ENCODE data around the gene PTPRH.
A peak's percentile ranks its signal among the peaks of the same experiment; 100 is the strongest.
"Not testable (repeated sequence)": the region's sequence is repeated elsewhere in the genome, so short reads cannot be mapped to it uniquely, and the experiment has no call there.

PTPRH gene

GRCh38 chr19:55225415-55225958, 16.2 kb upstream of the PTPRH start:
- no peak for DNase-seq (ENCODE audit: low spot score)

DNA sequence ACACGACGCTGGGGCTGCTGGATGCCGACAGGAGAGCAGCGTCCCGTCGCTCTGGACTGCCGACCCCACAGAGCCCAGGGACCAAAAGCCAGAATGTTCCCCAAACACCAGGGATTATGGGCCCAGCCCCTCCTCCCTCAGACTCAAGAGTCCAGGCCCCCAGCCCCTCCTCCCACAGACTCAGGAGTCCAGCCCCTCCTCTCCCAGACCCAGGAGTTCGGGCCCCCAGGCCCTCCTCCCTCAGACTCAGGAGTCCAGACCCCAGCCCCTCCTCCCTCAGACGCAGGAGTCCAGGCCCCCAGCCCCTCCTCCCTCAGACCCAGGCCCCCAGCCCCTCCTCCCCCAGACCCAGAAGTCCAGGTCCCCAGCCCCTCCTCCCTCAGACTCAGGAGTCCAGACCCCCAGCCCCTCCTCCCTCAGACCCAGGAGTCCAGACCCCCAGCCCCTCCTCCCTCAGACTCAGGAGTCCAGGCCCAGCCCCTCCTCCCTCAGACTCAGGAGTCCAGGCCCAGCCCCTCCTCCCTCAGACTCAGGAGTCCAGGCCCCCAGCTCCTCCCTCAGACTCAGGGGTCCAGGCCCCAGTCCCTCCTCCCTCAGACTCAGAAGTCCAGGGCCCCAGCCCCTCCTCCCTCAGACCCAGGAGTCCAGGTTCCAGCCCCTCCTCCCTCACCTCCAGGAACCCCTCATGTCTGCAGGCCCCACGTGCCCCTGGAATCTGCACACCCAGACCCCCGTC, 15.5 kb upstream of the PTPRH start:
- DNase-seq (ENCODE audit: low spot score), result not testable (repeated sequence)

GRCh38 chr19:55224038-55224665, 14.9 kb upstream of the PTPRH start:
- DNase-seq (ENCODE audit: low spot score), result no peak

DNA sequence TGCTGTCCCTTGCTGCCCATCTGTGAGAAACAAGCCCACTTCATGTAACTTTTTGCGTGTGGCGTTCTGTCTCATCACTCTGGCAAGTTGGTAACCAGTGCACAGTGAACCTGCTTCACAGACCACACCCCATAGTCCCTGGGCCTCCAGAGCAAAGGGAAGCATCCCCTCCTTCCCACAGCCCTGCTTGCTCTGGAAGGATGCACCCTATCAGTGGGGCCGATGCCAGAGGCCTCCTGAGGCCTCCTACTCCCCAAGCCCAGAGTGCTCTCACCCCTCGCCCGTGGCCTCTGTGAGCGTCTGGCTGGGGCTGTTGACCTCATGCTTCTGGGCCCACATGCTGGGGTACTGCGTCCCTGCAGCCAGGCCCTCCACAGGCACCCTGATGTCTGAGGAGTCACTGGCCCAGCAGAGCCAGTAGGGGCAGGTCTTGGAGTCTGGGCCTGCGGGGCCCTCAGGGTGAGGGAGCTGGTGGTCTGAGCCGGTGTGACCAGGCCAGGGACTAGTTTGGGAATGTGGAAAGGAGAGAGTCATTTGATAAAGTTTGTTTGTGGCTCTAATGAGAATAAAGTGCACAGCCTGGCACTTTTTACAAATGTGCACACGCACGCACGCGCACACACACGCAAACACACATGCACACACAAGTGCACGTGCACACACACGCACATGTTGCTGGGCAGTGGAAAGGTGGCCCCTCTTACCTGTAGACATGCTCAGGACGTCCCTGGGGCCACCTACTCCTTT, 14.2 kb upstream of the PTPRH start:
- no peak for DNase-seq (ENCODE audit: low spot score)

GRCh38 chr19:55220525-55220924, 11.2 kb upstream of the PTPRH start:
- DNase-seq (ENCODE audit: low spot score), result no peak

DNA sequence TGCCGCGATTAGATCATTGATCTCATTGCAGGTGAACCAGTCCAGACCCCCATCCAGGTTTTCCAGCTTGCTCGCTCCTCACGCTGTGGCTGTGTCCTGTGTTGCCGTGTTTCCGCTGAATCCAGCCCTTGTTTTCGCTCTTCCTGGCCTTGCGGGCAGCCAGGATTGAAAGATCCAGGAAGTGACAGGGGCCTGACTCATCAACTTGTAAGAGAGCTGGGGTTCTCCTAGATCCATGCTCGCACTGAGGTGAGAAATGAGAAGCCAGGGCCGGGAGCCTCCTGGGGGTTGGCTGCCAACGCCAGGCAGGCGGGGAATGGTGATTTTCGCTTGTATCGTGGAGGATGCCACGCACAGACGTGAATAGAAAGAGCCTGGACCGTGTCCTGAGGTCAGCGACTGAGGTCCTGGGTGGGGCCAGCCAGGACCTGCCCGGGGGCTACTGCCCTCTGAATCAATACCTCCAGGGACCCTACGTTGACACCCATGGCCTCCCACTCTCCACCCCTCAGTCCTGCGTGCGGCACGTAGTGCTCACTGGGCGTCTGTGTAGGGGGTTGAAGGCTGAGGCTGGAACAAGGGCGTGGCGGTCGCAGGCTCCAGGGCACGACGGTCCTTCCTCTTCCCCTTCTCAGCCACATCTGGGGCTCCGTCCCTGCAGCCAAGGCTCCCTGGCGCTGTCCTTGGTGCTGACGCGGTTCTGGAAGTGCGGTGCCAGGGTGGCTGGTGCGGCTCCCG, 7.3 kb upstream of the PTPRH start:
- peak; percentile 99 for DNase-seq (ENCODE audit: low spot score)

DNA sequence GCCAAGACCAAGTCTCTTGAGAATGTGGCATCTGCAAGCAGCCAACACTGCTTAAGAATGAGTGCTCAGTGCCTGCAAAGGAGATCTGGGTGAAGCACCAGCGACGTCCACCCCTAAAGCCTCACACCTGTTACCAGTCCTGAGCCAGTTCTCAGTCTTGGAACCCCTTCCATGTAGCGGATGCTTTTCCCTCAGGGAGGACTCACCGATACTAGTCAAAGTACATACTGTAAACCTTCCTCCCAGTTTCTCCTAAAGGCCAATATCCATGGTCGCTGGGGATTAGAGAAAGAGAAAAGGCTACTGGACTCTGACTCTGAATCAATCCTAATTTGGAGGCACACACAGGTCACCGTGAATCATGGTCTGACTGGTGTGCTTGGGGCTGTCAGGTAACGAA, 4.2 kb upstream of the PTPRH start:
- no peak for DNase-seq (ENCODE audit: low spot score)

- peak; percentile 22 for DNase-seq (ENCODE audit: low spot score)
Measured at GRCh38 chr19:55212447-55212846, 3.1 kb upstream of the PTPRH start.

DNA sequence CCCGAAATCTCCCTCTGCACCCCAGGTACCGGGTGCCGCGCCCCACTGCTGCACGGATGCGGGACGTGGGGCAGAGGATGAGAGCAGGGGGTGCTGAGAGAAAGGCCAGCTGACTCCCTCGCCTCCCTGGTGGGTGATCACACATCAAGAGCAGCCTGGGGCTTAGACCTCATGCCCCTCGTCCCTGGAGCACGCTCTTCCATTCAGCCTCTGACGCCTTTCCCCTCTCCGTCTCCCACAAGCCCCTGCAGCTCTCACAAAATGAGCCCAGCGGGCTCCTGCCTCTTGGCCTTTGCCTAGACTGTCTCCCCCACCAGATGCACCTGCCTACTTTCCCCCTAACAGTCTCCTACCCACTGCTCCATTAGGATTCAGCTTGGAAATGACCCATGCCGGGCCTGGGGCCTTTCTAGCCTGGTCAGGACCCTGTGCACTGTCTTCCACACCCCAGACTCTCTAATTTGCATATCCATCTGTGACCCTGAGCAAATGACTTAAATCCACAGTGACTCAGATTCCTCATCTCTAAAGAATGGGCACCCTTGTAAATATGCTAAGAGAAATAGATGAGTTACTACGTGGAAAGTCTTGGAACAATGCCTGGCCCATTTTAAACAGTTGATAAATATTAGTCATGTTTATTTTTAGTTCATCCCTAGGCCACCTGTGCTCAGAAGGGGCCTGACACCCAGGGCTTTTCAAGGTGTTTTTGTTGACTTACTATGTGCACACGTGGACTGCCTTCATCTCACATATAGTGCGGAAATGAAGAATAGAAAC, 582 bp upstream of the PTPRH start:
- DNase-seq (ENCODE audit: low spot score), result peak; percentile 97

DNA sequence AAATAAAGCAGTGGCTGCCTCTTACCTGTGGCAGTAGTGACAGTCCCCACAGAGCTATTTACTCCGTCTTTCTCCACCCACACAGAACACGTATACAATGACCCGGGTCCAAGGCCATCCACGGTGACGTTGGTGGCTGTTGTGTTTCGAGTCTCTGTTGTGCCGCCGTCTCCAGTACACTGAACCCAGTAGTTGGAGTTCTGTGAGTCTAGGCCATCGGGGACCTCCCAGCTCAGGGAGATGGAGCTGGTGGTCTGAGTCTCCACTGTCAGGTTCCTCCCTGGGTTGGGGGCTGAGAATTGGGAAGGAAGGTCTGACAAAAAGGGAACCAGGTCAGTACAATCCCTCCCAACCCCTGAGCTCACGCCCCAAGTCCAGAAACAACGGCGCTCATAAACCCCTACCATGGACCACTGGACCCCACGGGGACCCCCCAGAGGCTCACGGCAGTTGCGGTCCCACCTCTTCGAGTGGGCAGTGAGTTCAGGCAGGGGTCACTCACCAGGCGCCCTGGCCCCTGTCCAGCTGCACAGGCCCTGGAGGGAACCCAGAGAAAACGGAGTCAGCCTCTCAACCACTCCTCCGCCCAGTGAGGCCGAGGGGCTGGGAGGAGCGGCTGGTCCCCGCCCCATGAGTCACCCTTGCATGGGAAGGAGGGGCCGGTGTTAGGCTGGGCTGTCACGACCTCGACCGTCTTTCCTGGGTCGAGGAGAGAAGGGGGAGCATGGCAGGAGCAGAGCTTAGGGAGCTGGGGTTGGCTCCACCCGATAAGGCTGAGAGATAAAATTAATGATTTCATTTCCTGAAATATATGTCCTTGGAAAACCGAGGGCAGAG, 2.4 kb downstream of the PTPRH start:
- DNase-seq (ENCODE audit: low spot score), result peak; percentile 88

DNA sequence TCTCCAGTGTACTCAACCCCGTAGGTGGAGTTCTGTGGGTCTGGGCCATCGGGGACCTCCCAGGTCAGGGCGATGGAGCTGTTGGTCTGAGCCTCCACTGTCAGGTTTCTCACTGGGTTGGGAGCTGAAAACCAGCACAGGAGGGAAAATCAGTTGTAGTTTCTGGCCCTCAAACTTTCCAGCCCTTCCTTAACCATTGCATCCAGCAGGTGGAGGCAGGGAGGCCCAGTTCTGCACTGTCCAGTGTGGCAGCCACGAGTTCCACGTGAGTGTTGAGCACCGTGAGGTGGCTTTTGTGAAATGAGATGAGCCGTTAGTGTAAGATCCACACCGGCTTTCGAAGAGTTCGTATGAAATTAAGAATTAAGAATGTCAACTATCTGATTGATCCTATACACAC, 7.1 kb downstream of the PTPRH start:
- DNase-seq (ENCODE audit: low spot score), result not testable (repeated sequence)

DNA sequence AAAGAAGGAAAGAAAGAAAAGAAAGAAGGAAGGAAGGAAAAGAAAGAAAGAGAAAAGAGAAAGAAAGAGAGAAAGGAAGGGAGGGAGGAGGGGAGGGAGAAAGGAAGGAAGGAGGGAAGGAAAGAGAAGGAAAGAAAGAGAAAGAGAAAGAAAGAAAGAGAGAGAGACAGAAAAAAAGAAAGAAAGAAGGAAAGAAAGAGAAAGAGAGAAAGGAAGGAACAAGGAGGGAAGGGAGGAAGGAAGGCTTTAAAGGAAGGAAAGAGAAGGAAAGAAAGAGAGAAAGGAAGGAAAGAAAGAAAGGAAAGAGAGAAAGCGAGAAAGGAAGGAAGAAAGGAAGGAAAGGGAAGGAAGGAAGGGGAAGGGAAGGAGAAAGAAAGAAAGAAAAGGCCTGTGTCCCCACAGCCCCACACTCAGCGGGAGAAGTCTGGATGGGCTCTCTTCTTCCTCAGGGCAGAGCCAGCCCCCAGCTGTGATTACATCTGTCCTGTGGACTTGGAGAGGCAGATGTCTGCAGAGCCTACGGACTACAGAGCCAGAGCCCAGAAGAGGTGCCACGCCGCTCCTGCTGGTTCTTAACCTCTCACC, 9.6 kb downstream of the PTPRH start:
- no peak for DNase-seq (ENCODE audit: low spot score)

- no peak for DNase-seq (ENCODE audit: low spot score)
Measured at GRCh38 chr19:55198651-55199050, 10.7 kb downstream of the PTPRH start.

- DNase-seq (ENCODE audit: low spot score), result no peak
Measured at GRCh38 chr19:55197528-55197927, 11.8 kb downstream of the PTPRH start.

- DNase-seq (ENCODE audit: low spot score), result no peak
Measured at GRCh38 chr19:55196803-55197202, 12.5 kb downstream of the PTPRH start.

- no peak for DNase-seq (ENCODE audit: low spot score)
Measured at GRCh38 chr19:55193481-55193880, 15.8 kb downstream of the PTPRH start.

- DNase-seq (ENCODE audit: low spot score), result peak; percentile 55
Measured at GRCh38 chr19:55189403-55189835, 19.9 kb downstream of the PTPRH start.

DNA sequence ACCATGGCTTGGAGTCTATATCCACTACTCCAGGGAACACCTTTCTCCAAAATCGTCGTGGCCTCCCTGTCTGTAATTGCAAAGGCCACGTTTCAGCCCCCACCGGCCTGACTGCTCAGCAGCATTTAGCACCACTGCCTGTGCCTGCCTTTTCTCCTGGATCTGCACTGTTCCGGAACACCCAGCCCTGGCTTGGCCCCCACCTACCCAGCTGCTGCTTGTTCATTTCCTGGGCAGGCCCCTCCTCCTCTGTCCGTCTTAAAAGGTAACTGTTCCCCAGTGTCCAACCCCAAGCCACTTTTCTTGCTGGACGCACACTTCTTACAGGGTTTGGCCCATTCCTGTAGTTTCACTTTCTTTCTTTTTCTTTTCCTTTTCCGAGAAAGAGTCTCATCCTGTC, 20.7 kb downstream of the PTPRH start:
- peak; percentile 32 for DNase-seq (ENCODE audit: low spot score)

GRCh38 chr19:55186080-55186479, 23.2 kb downstream of the PTPRH start:
- no peak for DNase-seq (ENCODE audit: low spot score)

DNA sequence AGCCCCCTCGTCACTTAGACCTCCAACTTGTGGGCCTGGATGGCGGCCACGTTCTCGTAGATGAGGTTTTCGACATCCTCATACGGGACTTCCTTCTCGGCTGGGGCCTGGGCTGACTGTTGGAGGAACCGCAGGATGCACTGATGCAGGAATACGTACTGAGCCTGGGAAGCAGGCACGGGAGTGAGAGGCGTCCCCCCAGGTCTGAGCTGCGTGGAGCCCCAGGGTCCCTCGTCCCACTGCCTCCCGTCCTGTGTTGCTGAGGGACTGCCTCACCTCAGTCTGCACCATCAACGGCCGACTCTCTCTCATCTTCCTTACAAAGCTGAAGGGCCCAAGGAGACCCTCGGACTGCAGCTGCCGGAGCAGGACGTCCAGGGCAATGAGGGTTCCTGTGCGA, 27.6 kb downstream of the PTPRH start:
- DNase-seq (ENCODE audit: low spot score), result no peak
